ENCODE measurements around the gene ADAMTS17.

ADAMTS17 gene

DNA sequence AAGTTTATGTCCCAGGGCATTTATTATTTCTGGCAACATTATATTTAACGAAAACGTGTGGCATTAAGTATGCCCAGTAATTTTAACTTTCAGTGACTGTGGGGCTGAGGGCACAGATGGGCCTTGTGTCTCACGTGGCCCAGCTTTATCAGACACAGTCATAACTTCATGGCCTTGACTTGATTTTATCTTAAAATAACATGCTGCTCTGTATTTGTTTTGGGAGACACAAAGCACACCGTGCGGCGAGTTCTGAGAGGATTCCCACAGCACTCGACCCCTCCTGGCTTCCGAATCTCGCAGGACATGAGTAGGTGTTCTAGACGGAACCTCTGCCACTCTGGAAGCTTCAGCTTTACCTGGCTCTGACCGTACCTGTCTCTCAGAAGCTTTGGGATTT lies 180.8 kb downstream of the ADAMTS17 start:
- no peak for DNase-seq

GRCh38 chr15:100159436-100159835 lies 182.3 kb downstream of the ADAMTS17 start:
- no peak for DNase-seq

- DNase-seq = no peak
Observed at GRCh38 chr15:100158356-100158755, 183.4 kb downstream of the ADAMTS17 start.

DNA sequence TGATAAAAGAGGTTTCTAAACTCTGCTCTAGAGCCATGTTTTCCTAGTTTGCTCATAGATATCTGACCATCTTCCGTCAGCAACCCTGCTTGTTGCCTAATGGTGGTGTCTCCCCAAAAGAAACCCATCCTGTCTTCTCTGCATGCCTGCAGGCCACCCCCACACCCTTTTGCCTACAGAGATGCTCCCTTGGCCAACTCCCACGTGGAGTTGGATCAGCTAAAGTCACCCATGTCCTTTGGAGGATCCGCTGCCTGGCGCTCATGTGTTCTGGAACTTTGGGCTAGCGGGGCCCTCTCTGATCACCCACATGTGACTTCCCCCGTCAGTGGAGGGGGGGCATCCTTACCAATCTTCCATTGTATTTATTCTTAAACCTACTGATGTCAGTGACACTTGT lies 185.6 kb downstream of the ADAMTS17 start:
- no peak for DNase-seq

DNA sequence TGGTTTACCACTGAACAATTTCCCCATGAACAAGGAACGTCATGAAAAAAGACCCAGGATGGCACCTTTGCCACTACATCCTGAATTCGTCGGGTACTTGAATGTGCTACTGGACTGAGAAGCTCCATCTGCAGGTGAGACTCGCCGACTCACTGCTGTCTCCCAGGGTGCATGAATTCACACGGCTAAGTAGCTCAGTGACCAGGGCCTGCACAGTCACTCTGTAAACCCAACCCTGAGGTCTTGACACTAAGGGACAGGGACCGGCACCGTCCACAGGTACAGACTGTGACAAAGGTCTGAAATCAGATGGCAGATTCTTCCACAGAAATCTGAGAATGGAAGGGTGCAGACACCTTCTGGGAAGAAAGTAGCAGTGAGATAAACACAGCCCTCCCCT lies 187.4 kb downstream of the ADAMTS17 start:
- DNase-seq = no peak

DNA sequence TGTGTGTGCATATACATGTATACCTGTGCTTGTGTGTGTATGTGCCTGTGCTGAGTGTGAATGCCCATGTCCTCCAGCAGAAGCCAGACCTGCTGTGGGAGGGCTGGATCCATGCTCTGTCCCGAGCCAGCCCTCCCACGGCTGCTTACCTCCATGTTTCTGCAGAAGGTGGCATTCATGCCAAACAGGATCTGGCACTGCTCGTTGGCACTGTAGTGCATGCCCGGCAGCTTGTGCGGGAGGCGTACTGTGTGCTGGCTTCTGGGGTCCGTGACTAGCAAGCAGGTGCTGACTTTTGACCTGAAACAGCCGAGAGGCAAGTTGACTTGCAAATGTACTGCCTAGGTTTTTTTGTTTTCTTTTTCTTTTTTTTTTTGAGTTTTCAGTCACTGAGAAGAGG lies 189.3 kb downstream of the ADAMTS17 start:
- DNase-seq = no peak

GRCh38 chr15:100150906-100151305 lies 190.9 kb downstream of the ADAMTS17 start:
- no peak for DNase-seq

- DNase-seq = no peak
Observed at GRCh38 chr15:100147828-100148227, 193.9 kb downstream of the ADAMTS17 start.

- DNase-seq = no peak
Observed at GRCh38 chr15:100143378-100143777, 198.4 kb downstream of the ADAMTS17 start.

DNA sequence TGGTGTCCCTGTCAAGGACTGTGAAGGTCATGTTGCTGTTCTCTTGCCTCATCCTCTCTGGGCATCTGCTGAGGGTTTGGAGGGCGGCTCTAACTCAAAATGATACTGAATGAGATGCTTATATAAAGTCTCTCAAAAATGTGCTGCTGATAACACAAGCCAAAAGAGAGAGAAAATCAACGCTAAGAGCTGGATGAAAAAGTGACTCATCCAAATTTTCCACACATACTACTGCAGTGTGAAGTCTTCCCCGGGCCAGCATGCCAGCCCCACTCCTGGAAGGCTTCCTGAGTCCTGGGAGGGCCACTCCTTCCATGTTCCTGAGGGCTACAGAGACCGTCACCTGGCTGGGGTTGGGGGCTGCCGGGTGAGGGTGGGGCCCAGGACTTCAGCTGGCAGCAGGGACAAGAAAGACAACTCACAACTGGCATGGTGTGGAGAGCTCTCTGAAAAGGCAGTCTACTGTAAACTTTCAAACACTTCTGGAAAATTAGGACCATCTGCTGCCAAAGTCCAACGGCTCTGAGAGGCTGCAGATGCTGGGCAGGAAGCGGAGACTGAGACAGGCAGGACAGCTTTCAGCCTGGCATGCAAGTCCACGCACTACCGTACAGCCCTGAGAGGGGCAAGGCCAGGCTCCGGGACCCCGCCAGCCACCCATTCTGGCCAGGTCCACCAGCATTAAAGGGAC lies 200.3 kb downstream of the ADAMTS17 start:
- DNase-seq = no peak

DNA sequence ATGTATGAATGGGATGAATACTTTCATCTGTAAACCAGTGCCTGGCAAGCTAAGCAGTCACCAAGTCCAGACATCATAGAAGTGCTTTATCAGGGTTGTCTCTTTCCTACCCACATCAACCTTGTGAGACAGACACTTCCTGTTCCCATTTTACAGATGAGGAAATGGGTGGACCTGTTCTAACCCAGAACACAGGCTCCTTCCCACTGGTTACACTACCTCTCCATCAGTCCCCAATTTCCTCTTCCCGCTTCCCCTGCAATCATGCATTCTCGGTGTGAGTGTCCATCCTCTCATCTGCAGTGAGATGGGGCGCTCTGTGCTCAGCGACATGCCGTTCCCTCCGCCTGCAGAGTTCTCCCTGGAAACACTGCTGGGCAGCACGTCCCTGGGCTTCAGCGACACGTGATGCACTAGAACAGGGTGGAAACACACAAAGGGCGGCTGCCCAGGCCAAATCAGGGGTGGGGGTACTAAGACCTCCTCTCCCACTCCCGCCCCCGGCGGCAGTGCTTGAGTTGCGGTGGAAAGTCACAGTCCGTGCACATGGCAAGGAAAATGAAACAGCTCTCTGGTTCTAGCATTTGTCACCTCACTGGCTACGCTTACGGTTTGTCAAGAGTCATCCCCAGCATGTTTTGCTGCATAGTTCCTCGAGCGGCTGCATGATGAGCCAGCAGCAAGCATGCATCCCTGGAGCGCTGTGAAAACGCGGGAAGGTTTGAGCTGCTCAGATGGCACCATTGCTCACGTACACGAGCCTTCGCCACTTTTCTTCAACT lies 201.1 kb downstream of the ADAMTS17 start:
- no peak for DNase-seq

DNA sequence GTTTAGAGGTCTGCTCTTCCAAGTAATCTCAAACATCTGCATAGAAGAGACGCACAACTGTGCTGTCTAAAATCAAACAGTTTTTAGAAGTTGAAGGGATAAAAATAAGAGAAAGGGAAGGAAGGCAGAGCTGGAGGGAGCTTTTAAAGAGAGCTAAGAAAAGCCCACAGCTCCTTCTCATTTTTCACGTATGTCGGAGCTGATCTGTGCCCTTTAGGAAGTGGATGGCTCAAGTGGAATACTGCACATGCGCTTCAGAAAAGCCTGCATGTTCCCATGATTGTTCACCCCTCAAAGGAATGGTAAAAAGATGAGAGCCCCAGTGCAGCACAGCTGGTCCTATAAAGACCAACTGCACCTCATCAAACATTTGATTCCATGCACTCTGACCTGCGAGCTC lies 207.2 kb downstream of the ADAMTS17 start:
- no peak for DNase-seq

DNA sequence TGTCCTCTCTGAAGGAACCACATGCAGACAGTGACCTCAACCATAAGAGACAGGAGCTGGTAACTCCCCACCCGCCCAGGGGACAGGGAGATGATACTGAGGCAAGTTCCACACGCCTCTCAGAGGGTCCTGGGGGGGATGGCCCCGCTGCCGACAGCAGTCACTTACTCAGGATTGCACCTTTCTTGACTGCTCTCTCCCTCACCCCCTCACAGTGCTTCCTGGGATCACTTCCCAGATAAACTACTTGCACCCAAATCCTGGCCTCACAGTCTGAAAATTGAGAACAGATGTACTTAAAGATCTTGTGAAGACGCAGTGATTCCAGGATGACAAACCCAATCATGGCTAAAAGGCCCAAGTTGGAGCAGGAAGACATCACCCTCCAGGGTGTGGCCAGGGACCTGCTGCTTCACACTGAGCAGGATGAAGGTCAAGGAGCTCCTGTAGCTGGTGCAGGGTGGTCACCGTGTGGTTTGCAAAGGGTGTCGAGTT lies 207.6 kb downstream of the ADAMTS17 start:
- DNase-seq = no peak

DNA sequence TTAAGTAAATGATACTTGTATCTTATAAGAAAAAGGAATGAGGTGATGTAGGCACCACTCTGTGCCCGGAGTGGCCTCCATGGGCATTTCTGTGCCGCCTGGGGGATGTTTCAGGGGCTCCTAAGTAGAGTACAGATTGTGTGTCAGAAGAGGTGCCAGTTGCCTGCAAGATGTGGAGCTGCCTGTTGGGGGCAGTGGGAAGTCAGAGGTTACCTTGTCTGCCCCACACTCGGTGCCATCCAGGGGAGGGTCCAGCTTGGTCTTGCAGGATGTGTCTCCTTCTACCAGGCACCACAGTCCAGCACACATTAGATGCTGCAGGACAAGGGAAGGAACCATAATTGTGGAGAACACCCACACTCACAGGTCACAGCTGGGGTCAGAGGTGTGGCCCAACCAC lies 208.8 kb downstream of the ADAMTS17 start:
- no peak for DNase-seq

GRCh38 chr15:100132309-100132708 lies 209.5 kb downstream of the ADAMTS17 start:
- DNase-seq = no peak

- DNase-seq = peak; percentile 26
Observed at GRCh38 chr15:100131321-100132224, 210.2 kb downstream of the ADAMTS17 start.

DNA sequence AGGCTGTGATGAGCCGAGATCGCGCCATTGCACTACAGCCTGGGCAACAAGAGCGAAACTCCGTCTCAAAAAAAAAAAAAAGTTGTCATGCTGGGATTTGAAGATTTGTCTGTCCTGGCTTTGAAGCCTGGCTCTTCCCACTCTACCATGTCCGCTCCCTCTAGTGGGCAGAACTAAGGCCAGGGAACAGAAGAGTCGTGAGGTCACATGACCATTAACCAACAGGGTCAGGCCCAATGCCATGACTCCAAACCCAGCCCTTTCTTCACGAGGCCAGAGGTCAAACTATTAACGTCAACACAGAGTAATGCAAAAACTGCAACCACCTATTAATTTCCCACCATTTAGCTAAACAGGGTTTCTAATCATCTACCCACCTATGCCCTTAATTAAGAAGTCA lies 212.1 kb downstream of the ADAMTS17 start:
- DNase-seq = no peak

GRCh38 chr15:100125401-100126191 lies 216.2 kb downstream of the ADAMTS17 start:
- DNase-seq = no peak

DNA sequence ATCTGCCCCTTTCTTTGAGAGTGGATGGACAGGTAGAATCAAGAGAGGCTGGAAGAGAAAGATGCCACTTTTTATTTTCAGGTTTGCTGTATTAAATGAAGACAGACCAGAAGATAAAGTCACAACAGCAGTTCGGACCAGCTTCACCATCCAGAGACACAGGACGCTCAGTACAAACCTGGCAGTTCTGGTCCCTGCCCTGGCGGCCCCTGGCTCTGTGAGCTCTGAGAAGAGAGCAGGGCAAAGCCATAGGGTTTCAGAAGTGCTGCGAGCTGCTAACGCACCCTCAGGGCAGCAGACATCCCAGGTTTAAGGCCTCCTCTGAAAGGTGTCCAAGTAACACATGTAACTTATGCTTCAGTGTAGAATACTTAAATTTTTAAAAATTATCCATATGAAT lies 216.8 kb downstream of the ADAMTS17 start:
- no peak for DNase-seq

DNA sequence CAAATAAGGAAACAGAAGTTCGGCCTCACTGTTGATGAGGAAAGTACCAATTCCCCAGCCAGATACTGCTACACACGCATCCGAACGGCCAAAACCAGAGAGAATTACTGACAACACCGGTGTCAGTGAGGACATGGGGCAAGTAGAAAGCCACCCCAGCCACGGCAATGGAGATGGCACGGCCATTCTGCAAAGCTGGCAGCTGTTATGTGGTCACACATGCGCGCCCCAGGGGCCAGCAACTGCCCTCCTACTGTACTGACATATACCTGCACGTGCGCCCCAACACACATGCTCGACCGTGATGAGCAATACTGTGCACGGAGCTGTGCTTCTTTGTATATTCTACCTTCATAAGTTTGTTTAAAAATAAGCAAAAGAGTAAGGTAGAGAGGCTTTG lies 217.4 kb downstream of the ADAMTS17 start:
- DNase-seq = no peak

- no peak for DNase-seq
Observed at GRCh38 chr15:100123611-100124010, 218.2 kb downstream of the ADAMTS17 start.

GRCh38 chr15:100121285-100121684 lies 220.5 kb downstream of the ADAMTS17 start:
- no peak for DNase-seq

Measured in activated T-cell treated with anti-CD3 and anti-CD28 coated beads, Interleukin-2, amount 50 U/mL, for 1 hour (primary cell).